ENCODE measurements around the gene SHISA9. TPM values are rescaled to one million over a fixed set of nuclear protein-coding genes. Genes with fewer than 3 reads are reported as not detected.

The SHISA9 gene
- total and polyA plus RNA-seq, 2 donors (not counting 1 experiment from before 2014, with no cell fraction given) = 0.03 to 0.07 TPM

DNA sequence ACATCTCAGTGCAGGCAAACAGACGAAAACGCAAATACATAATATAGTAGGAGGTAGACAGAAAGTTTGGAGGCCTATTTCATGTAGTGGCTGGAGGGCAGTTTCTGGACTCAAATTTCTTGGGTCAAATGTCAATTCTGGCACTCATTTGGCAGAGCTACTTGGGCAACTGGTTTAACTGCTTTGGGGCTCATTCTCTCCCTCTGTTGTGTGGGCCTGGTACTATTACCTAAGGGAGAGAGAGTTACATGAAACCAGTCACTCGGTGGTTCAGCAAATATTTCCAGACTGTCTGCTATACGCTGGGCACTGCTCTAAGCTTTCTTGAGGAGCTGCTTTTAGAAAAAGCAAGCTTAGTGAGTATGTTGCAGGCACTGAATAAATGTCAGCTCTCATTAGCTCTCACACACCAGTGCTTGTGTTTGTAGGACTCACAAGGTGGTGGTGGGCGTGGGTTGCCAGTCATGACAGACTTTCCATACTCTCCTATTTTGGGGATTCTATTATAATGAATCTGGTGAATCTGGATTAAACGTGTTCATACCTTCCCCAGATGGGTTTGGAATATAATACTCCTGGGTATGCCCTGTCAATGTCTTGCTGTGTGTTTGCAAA lies 1.8 kb upstream of the SHISA9 start:
- H2AFZ ChIP-seq (ENCODE audit: insufficient read depth, low read depth, low read length, poor library complexity, severe bottlenecking) = no peak overlapping the region
- no peak overlapping the region for H3K9ac ChIP-seq (ENCODE audit: low read length)
- H4K20me1 ChIP-seq (ENCODE audit: control insufficient read depth, insufficient read depth, low read length, poor library complexity, severe bottlenecking) = no peaks in the 10 kb centered on the region
- peaks cover 0 to 6% (median 0%) of the 10 kb centered on the region in 3 donors for H3K9me3 ChIP-seq (ENCODE audit: control extremely low read depth in 1 of 3, control insufficient read depth in 2 of 3, insufficient read depth in 1 of 3, low read length in 2 of 3)
- H3K27ac ChIP-seq (ENCODE audit: low read length in 2 of 2) = no peak overlapping the region
- H3K9me3 Mint-ChIP-seq (ENCODE audit: insufficient read depth) = no peaks in the 10 kb centered on the region
- no peak overlapping the region for H3K4me2 ChIP-seq (replicated peaks; ENCODE audit: low read depth, low read length, poor library complexity, severe bottlenecking)
- no peaks in the 10 kb centered on the region for H3K79me2 ChIP-seq (ENCODE audit: control insufficient read depth, insufficient read depth, low read length)
- TF ChIP-seq, protein P1, sequence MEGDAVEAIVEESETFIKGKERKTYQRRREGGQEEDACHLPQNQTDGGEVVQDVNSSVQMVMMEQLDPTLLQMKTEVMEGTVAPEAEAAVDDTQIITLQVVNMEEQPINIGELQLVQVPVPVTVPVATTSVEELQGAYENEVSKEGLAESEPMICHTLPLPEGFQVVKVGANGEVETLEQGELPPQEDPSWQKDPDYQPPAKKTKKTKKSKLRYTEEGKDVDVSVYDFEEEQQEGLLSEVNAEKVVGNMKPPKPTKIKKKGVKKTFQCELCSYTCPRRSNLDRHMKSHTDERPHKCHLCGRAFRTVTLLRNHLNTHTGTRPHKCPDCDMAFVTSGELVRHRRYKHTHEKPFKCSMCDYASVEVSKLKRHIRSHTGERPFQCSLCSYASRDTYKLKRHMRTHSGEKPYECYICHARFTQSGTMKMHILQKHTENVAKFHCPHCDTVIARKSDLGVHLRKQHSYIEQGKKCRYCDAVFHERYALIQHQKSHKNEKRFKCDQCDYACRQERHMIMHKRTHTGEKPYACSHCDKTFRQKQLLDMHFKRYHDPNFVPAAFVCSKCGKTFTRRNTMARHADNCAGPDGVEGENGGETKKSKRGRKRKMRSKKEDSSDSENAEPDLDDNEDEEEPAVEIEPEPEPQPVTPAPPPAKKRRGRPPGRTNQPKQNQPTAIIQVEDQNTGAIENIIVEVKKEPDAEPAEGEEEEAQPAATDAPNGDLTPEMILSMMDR (IDR thresholded peaks at IDR 0.05) = no peak
- no peak for TF ChIP-seq EZH2 (IDR thresholded peaks at IDR 0.05; ENCODE audit: borderline replicate concordance, insufficient read depth, low read depth, low read length, poor library complexity, severe bottlenecking)
- CTCF ChIA-PET = no interaction called here
- H3K27ac Mint-ChIP-seq = no peak overlapping the region
- H3K4me1 ChIP-seq (ENCODE audit: control insufficient read depth in 2 of 2, insufficient read depth in 2 of 2, low read length in 2 of 2) = peaks cover 10% of the 10 kb centered on the region in 2 donors
- ATAC-seq (ENCODE audit: low read depth) = no peak
- peaks cover 0 to 29% (median 7%) of the 10 kb centered on the region in 4 experiments for H3K27me3 ChIP-seq (replicated peaks in 1 of 4; ENCODE audit: control extremely low read depth in 1 of 4, control insufficient read depth in 3 of 4, insufficient read depth in 4 of 4, low read length in 3 of 4)
- H3K4me1 Mint-ChIP-seq = peaks cover 5% of the 10 kb centered on the region
- intact Hi-C loops (cut with micrococcal nuclease) = no loop called here
- POLR2A ChIA-PET = no interaction called here
- no peaks in the 10 kb centered on the region for H3K36me3 ChIP-seq (replicated peaks in 1 of 2; ENCODE audit: control extremely low read depth in 1 of 2, control insufficient read depth in 1 of 2, extremely low read depth in 1 of 2, insufficient read depth in 2 of 2, low read length in 1 of 2)
- WGBS (ENCODE audit: insufficient coverage) = 90% methylated on average over 3 of the region's 6 CpGs
- peaks cover 55% of the 10 kb centered on the region for H3K27me3 Mint-ChIP-seq
- no peak overlapping the region for H3K4me3 ChIP-seq (ENCODE audit: control extremely low read depth in 1 of 5, extremely low read depth in 1 of 5, insufficient read depth in 1 of 5, low read depth in 2 of 5, low read length in 4 of 5)
- DNase-seq = no peak
- H3K4me3 Mint-ChIP-seq = no peak overlapping the region

DNA sequence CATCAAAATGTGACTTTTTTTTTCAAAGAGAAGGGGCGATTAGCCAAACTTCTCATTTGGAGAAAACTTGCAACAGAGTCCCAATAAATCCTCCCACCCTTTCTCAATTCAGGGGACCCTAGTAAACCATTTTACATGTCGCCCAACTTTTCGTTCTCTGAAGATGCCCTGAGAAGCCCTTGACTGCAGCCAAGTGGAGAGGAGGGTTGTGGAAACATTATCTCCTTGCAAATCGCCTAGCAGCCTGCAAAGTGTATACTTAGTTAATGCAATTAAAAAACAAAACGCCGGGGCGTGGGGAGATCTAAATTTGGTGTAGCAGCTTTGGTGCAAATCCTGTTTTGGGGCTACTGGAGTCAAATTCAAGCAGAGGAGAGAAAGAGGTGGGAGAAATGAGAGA lies 1.2 kb upstream of the SHISA9 start:
- ATAC-seq (ENCODE audit: low read depth) (no peak), DNase-seq (no peak)
- H3K4me3 ChIP-seq (ENCODE audit: control extremely low read depth in 1 of 5, extremely low read depth in 1 of 5, insufficient read depth in 1 of 5, low read depth in 2 of 5, low read length in 4 of 5) = no peak overlapping the region
- H3K27me3 ChIP-seq (replicated peaks in 1 of 4; ENCODE audit: control extremely low read depth in 1 of 4, control insufficient read depth in 3 of 4, insufficient read depth in 4 of 4, low read length in 3 of 4) = peaks cover 0 to 29% (median 7%) of the 10 kb centered on the region in 4 experiments
- Mint-ChIP-seq H3K27me3 (peaks cover 53% of the 10 kb centered on the region), H3K4me3 (no peak overlapping the region), H3K9me3 (ENCODE audit: insufficient read depth) (no peaks in the 10 kb centered on the region), H3K27ac (no peak overlapping the region), H3K4me1 (peaks cover 5% of the 10 kb centered on the region)
- no peaks in the 10 kb centered on the region for H3K79me2 ChIP-seq (ENCODE audit: control insufficient read depth, insufficient read depth, low read length)
- peaks cover 10% of the 10 kb centered on the region in 2 donors for H3K4me1 ChIP-seq (ENCODE audit: control insufficient read depth in 2 of 2, insufficient read depth in 2 of 2, low read length in 2 of 2)
- ChIA-PET POLR2A (no interaction called here), CTCF (no interaction called here)
- H3K9ac ChIP-seq (ENCODE audit: low read length) = no peak overlapping the region
- TF ChIP-seq, protein P1 (IDR thresholded peaks at IDR 0.05) = no peak
- no peak for TF ChIP-seq EZH2 (IDR thresholded peaks at IDR 0.05; ENCODE audit: borderline replicate concordance, insufficient read depth, low read depth, low read length, poor library complexity, severe bottlenecking)
- no peak overlapping the region for H3K4me2 ChIP-seq (replicated peaks; ENCODE audit: low read depth, low read length, poor library complexity, severe bottlenecking)
- 7% methylated on average over 3 of the region's 7 CpGs for WGBS (ENCODE audit: insufficient coverage)
- H3K9me3 ChIP-seq (ENCODE audit: control extremely low read depth in 1 of 3, control insufficient read depth in 2 of 3, insufficient read depth in 1 of 3, low read length in 2 of 3) = peaks cover 0 to 4% (median 0%) of the 10 kb centered on the region in 3 donors
- H3K27ac ChIP-seq (ENCODE audit: low read length in 2 of 2) = no peak overlapping the region
- H3K36me3 ChIP-seq (replicated peaks in 1 of 2; ENCODE audit: control extremely low read depth in 1 of 2, control insufficient read depth in 1 of 2, extremely low read depth in 1 of 2, insufficient read depth in 2 of 2, low read length in 1 of 2) = no peaks in the 10 kb centered on the region
- no peak overlapping the region for H2AFZ ChIP-seq (ENCODE audit: insufficient read depth, low read depth, low read length, poor library complexity, severe bottlenecking)
- no peaks in the 10 kb centered on the region for H4K20me1 ChIP-seq (ENCODE audit: control insufficient read depth, insufficient read depth, low read length, poor library complexity, severe bottlenecking)
- intact Hi-C loops (cut with micrococcal nuclease) = no loop called here
